HG03159 (cell line): ENCODE data around the gene GPN2.

Source experiments
- ATAC-seq: cut with Tn5 transposase; IDR thresholded peaks from one replicate; pipeline ENCODE4 v1.9.1; 2021; ENCODE audit warnings: mild to moderate bottlenecking, moderate library complexity; ENCODE audit not compliant: unreplicated experiment

Gene GPN2

GRCh38 chr1:26889551-26890466, at the start of gene GPN2:
TSS of gene GPN2 (minus strand) at chr1:26890283. CDS start at chr1:26890096, 187 bp downstream.
- peak; percentile 86 for ATAC-seq

- no peak for ATAC-seq
Observed at GRCh38 chr1:26938659-26939025, 48.6 kb upstream of the GPN2 start.

GRCh38 chr1:26938004-26938658, 48.0 kb upstream of the GPN2 start:
- ATAC-seq: no peak

- no peak for ATAC-seq
Observed at GRCh38 chr1:26936823-26937222, 46.7 kb upstream of the GPN2 start.

- no peak for ATAC-seq
Observed at GRCh38 chr1:26932531-26932930, 42.4 kb upstream of the GPN2 start.

GRCh38 chr1:26923711-26924110, 33.6 kb upstream of the GPN2 start:
- ATAC-seq: no peak

GRCh38 chr1:26922901-26923300, 32.8 kb upstream of the GPN2 start:
- ATAC-seq: no peak

- no peak for ATAC-seq
Observed at GRCh38 chr1:26922431-26922729, 32.3 kb upstream of the GPN2 start.

GRCh38 chr1:26921540-26922430, 31.7 kb upstream of the GPN2 start, which contains the start of gene NUDC:
TSS of gene NUDC (plus strand) at chr1:26921743. CDS start at chr1:26921849, 106 bp downstream.
- peak; percentile 96 for ATAC-seq

GRCh38 chr1:26921126-26921539, 31.1 kb upstream of the GPN2 start:
- no peak for ATAC-seq

- no peak for ATAC-seq
Observed at GRCh38 chr1:26915204-26915842, 25.2 kb upstream of the GPN2 start.

- ATAC-seq: no peak
Observed at GRCh38 chr1:26913754-26914619, 23.9 kb upstream of the GPN2 start, which contains the start of gene NR0B2. TSS of gene NR0B2 (minus strand) at chr1:26913975. CDS start at chr1:26913940, 35 bp downstream.

- ATAC-seq: no peak
Observed at GRCh38 chr1:26913389-26913753, 23.3 kb upstream of the GPN2 start.

GRCh38 chr1:26912147-26912490, 22.0 kb upstream of the GPN2 start:
- ATAC-seq: no peak

GRCh38 chr1:26911399-26912146, 21.5 kb upstream of the GPN2 start:
- no peak for ATAC-seq

- no peak for ATAC-seq
Observed at GRCh38 chr1:26910343-26911160, 20.5 kb upstream of the GPN2 start.

- ATAC-seq: no peak
Observed at GRCh38 chr1:26909951-26910342, 19.9 kb upstream of the GPN2 start.
